ENCODE results near the gene PNN. TPM values are rescaled to one million over a fixed set of nuclear protein-coding genes. Genes with fewer than 3 reads are reported as not detected.
"Not testable (repeated sequence)": the region's sequence is repeated elsewhere in the genome, so short reads cannot be mapped to it uniquely, and the experiment has no call there.

Gene PNN
- total RNA-seq, 4 donors from 2014 or later: 38.2 to 40.2 (median 38.7) TPM

GRCh38 chr14:39231751-39232553 is 56.9 kb downstream of the PNN start:
- H3K9me3 ChIP-seq, H3K4me1 ChIP-seq, H3K27ac ChIP-seq, H3K36me3 ChIP-seq, H3K4me3 ChIP-seq, H3K27me3 ChIP-seq: not testable (repeated sequence)
- peak in 1 of 5 experiments; percentile 6 for TF ChIP-seq CTCF (IDR thresholded peaks at IDR 0.05)
- 86 to 89% methylated on average over 11 of the region's 11 CpGs for WGBS, 2 donors
- DNase-seq (ENCODE audit: low spot score in 2 of 2): peak in 1 of 2 donors; percentile 11

Other genes with a start within 250 kb of the PNN start
- 100 to 1,000 TPM in 1 of 4 donors, 10 to 100 TPM in 3; 64.0 to 118 (median 91.9) TPM for gene SEC23A, start 72.0 kb upstream of the PNN start, total RNA-seq
- gene GEMIN2, start 60.9 kb upstream of the PNN start, total RNA-seq: 10 to 100 TPM; 12.0 to 26.1 (median 20.6) TPM
- gene TRAPPC6B, start 4.9 kb upstream of the PNN start, total RNA-seq: 10 to 100 TPM; 16.1 to 22.9 (median 21.6) TPM
- gene MIA2, start 58.7 kb downstream of the PNN start, total RNA-seq: 10 to 100 TPM; 14.7 to 22.2 (median 16.3) TPM

All from tibial nerve (tissue), 4 donors.